ENCODE measurements around the gene HARBI1.

The HARBI1 gene

GRCh38 chr11:46554213-46555147 lies 62.5 kb downstream of the HARBI1 start:
- no peak for DNase-seq (ENCODE audit: low read depth in 3 of 3)

- no peak for DNase-seq (ENCODE audit: low read depth in 3 of 3)
Observed at GRCh38 chr11:46553814-46554212, 63.2 kb downstream of the HARBI1 start.
